ENCODE results near the gene DPYD.

- TF ChIP-seq CTCF (IDR thresholded peaks at IDR 0.05 in 2 of 3, conservative IDR thresholded peaks at IDR 0.05 in 1 of 3; ENCODE audit: control insufficient read depth in 2 of 3, extremely low read depth in 1 of 3, insufficient read depth in 1 of 3, low read depth in 3 of 3, low read length in 3 of 3): no peak
- no peak for TF ChIP-seq ZBTB11 (CRISPR knock-in tag; IDR thresholded peaks at IDR 0.05)
- no peak for TF ChIP-seq CEBPB (IDR thresholded peaks at IDR 0.05; ENCODE audit: borderline replicate concordance in 1 of 2, low read depth in 2 of 2, low read length in 2 of 2)
Observed at GRCh38 chr1:97047421-97047793, 873.4 kb downstream of the DPYD start.

All from GM12878 (cell line).